GM18517 (cell line): ENCODE results near the gene RAB38.
A peak's percentile ranks its signal among the peaks of the same experiment; 100 is the strongest.

Source experiments
- ATAC-seq: cut with Tn5 transposase; IDR thresholded peaks from one replicate; pipeline ENCODE4 v1.9.1; 2021; ENCODE audit warnings: mild to moderate bottlenecking, moderate library complexity; ENCODE audit not compliant: unreplicated experiment

Gene RAB38

DNA sequence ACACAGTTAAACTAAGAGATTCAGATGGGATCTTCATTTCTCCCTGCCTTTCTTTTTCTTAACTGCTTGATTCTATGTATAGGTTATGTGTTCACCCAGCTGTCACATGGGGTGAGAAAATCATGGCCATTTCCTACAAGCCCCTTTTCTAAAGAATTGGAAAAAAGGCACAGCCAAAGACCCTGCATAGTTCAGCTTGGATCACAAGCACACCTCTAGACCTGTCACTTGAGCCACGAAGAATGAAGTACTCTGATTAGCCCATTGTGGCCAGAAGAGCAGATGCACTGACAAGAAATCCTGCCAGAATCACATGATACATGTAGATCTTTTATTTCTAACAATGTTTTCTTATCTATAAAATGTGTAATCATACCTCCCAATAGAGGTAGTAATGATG, 69.7 kb downstream of the RAB38 start:
- ATAC-seq: no peak

GRCh38 chr11:88104408-88104807, 70.8 kb downstream of the RAB38 start:
- ATAC-seq: no peak

DNA sequence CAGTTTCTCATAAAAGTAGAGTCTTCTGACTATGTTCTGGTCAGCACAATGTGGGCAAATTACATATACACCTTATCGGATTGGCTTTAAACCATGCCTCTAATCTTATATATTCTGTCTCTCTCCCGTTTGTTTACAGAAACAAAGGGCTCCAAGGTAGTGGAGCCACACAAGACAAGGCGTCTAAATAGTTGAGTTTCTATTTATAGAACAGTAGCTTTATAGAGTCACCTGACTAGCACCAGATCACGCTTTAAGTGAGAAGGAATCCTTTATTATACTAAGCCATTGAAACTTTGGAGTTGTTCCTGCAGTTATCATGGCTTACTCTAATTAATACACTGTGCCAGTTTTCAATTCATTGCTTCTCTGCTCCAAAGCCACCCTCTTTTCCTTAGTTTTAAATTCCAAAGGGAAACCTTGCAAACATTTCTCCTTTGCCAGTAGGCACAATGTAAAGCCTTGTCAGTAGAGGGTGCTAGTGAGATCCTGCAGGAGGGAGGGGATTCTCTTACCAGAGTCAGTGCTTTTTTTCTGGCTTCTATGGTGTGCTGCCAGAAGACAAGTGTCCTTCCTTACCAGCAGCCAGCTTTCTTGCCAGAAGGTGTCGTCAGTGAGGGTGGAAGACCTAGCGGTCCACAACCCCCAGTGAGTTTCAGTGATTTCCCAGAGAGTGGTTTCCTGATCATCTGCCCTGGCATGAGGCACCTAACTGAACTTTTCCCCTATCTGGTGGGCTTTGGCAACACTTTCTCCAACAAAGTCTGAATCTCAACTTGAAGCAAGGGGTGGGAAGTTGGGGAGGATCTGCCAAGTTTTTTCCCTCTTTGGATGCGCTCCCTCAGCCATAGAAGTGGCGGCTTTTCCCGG, 71.7 kb downstream of the RAB38 start:
- ATAC-seq: peak; percentile 92

DNA sequence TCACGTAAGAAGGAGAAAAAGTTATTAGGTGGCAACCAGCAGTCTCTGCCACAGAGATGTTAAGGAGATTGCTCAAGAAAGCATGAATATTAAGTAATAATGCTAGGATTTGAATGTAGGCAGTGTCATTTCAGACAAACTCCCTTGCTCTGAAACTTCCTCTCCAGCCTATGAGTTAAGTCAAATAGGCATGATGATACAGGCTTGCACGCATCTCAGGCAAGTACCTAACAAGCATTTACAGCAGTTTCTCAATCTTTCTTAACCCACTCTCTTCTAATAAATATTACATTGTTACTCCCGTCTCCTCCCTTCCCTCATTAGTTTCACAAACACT, 72.7 kb downstream of the RAB38 start:
- no peak for ATAC-seq

DNA sequence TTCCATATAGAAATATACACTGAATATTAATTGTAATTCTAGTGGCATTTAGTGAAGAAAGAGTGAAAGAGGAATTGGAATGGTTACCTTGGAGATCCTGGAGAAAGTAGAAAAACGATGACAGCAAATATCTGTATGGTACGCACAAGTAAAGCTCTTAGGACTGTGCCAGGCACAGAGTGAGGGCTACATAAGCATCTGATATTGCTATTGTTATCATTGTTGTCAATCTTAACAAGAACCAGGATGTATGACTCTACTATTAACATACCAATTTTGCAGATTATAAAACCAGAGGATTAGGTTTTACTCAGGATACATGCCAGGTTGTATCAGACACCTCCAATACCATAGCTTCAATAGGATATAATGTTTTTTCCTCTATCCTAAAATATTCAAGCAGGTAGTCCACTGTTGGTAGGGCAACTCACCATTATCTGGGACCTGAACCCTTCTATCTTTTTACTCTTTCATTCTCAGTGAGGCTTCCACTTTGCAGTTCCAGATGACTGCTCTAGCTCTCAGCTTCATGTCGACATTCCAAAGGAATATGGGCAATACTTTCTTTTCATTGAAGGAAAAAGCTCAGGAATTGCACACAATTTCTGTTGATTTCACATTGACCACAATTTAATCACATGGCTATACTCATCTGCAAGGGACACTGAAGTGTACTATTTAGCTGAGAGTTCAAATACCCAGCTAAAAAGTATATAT, 73.2 kb downstream of the RAB38 start:
- no peak for ATAC-seq

DNA sequence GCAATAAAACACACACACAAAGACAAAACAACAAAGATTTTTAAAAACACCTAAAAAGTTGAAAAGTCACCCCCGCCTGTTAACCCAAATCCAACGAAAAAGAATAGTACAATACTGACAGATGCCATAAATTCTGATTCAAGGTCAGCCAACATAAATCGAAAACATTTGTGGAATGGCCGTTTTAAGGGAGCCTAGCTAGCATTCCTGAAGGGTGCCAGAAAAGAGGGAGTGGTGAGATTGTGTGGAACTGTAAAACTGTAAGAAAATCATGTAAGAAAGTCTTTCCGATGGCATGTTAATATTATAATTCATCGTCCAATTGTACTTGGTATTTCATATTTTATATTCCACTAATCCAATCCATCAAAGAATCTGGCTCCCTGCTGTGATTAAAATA, 75.1 kb downstream of the RAB38 start:
- ATAC-seq: no peak

- no peak for ATAC-seq
Measured at GRCh38 chr11:88098289-88098688, 77.0 kb downstream of the RAB38 start.

- ATAC-seq: no peak
Measured at GRCh38 chr11:88089134-88089533, 86.1 kb downstream of the RAB38 start.

DNA sequence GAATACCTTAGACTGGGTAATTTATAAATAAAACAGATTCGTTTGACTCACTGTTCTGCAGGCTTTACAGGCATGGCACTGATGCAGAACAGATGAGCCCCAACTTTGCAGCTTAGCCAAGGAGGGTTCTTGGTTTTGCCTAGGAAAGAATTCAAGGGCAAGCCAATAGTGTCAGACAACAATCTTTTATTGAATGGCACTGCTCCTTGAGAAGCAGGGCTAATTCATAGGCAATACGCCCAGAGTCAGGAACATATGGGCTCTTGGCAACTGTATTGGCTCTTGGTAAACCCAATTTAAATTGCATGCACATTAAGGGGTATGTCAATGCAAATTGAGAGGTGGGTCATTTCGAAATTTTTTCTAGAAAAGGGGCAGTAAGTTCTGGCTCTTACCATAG, 87.9 kb downstream of the RAB38 start:
- no peak for ATAC-seq

DNA sequence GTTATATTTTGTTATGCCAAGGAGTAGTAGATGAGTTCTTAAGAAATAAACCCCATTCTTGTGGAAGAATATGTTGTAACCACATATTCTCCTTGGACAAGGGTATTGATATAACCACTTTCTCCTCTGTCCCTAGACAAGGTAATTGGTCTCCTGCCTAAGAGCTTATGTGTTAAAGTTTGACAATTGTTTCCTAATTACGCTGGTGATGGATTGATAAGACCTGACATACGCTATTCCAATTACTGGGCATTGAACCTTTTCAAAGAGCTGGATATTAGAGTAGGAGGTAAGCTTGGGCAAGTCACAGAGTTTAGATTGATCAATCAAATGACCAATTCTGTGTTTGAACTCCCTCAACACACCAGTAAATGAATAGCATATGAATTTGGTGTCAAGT, 88.9 kb downstream of the RAB38 start:
- ATAC-seq: no peak

- no peak for ATAC-seq
Measured at GRCh38 chr11:88070437-88070836, 104.8 kb downstream of the RAB38 start.

DNA sequence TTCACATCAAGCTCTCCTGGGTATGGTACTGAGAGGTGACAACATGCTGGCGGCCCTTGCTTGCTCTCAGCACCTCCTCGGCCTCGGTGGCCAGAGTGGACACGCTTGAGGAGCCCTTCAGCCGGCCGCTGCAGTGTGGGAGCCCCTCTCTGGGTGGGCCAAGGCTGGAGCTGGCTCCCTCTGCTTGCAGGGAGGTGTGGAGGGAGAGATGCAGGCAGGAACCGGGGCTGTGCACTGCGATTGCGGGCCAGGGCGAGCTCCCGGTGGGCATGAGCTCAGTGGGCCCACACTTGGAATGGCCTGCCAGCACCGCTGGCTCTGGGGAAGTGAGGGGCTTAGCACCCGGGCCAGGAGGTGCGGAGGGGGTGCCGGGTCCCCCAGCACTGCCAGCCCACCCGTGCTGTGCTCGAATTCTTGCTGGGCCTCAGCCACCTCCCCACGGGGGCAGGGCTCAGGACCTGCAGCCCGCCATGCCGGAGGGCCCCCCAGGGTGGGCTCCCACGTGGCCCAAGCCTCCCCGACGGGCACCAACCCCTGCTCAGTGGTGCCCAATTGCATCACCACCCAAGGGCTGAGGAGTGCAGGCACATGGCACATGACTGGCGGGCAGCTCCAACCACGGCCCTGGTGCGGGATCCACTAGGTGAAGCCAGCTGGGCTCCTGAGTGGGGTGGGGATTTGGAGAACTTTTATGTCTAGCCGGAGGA, 106.2 kb downstream of the RAB38 start:
- ATAC-seq: no peak

DNA sequence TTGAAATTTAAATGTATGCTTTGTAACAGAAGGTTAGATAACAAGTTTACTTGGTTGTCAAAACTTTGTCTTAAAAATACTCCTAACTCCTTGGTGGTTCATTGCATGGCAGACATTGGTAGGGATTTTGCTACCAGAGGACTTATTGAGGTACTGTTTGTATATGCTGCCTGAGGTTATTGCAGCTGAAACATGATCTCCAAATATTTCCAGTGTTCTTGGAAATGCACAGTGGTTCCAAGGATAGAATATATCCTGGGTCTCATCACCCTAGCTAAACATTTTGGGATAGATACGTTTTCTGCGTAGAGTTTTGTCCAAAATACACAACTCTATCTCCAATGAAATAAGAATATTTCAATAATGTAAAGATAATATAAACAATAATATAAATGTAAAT, 109.2 kb downstream of the RAB38 start:
- no peak for ATAC-seq

GRCh38 chr11:88064097-88064705, 111.0 kb downstream of the RAB38 start:
- no peak for ATAC-seq
